CD4-positive, alpha-beta T cell treated with Interleukin-12 subunit alpha and Interleukin-12 subunit beta, for 1 hour (primary cell): ENCODE data around the gene SLX9.

Experiments
- DNase-seq: peaks from one replicate; pipeline ENCODE4 v3.0.0-alpha.2; 2020

The SLX9 gene

DNA sequence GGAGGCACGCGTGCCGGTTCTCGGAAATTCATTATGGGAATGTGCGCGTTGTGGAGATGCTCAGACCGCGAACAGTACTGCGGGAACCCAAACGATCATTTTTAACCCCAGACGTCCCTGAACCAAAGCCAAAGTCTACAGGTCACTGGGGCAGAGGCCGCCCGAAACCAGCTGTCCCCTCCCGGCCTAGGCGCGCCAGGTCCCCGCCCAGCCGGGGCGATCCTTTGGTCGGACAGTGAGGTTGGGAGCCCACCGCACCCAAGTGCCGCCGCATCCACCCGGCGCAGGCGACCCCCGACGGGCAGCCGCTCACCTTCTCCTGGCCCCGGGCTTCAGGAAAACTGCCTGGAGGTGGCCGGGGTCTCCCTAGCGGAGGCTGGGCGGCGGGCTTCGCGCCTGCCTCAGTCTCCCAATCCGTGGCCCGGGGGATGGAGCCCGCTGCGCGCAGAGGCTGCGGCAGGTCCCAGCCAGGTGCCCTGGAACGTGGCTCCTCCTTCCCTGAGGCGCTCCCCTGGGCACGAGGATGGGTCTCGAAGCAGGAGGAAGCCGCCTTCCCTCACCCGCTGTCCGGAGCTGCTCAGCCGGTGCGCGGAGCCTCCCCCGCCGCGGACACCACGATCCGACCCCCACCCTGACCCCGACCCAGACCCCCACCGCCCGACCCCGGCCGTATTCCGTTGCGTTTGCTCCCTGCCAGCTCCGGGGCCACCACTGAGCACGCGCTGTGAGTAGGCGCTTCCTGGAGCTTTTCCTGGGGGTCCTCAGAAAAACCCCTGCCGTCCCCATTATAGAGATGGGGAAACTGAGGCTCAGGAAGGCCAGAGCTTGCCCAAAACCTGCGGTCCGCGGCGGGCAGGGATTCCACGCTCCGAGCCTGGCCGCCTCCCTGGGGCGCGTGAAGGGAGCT lies 8.1 kb upstream of the SLX9 start:
- no peak for DNase-seq

DNA sequence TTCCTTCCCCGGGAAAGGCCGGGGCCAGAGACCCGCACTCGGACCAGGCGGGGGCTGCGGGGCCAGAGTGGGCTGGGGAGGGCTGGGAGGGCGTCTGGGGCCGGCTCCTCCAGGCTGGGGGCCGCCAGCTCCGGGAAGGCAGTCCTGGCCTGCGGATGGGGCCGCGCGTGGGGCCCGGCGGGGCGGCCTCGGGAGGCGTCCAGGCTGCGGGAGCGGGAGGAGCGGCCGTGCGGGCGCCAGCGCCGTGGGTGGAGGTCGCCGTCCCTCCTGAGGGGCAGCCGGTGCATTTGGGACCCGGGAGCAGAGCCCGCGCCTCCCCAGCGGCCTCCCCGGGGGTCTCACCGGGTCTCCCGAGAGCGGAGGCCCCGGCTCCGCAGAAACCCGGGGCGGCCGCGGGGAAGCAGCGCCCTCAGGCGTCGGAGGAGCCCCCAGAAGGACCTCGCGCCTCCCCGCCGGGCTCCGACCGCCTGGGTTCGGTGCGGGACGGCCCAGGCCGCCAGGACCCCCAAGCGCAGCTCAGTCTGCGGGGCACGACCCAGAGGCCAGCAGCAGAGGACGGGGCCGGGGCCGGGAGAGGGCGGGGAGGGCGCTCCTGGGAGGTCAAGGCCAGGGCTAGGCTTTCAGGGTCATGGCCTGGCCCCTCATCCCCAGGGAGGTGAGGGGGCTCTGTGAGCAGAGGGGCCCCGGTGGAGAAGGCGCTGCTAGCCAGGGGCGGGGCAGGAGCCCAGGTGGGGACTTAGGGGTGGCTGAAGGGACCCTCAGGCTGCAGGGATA lies 7.2 kb upstream of the SLX9 start:
- peak; percentile 75 for DNase-seq

DNA sequence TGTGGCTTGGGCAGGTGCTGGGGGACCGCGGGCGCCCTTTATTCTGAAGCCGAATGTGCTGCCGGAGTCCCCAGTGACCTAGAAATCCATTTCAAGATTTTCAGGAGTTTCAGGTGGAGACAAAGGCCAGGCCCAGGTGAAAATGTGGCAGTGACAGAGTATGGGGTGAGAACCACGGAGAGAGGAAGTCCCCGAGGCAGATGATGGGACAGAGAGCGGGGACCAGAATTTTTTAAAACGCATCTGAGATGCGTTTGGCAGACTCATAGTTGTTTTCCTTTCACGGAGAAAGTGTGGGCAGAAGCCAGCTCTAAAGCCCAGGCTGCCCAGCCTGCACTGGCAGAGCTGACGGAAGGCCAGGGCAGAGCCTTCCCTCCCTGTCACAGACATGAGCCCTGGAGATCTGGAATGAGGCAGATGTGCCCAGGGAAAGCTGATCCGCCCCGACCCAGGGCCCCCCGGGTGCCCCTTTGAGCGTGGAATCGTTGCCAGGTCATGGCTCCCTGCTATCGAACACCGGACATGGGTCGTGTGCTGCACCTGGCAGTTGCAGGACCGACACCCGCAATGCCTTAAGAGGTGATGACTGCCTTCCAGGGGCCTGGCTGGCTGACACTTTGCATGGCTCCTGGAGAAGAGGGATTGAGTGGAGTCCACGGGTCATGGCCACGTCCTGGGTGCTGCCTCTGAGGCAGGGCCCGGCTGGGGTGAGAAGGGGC lies 6.5 kb upstream of the SLX9 start:
- DNase-seq = no peak

DNA sequence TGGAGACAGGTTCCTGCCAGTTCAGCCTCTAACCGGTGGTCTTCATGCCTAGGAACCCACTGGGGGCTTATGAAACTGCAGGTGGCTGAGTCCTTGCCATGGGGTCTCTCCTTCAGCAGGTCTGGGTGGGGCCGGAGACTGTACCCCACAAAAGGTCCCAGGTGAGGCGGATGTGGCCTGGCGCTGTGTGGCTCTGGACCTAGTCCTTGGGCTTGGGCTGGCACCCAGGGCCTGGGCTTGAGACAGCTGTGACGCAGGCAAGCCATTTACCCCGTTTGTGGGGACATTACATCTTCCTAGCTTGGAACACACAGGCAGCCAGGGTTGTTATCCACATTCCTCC lies 5.9 kb upstream of the SLX9 start:
- no peak for DNase-seq

DNA sequence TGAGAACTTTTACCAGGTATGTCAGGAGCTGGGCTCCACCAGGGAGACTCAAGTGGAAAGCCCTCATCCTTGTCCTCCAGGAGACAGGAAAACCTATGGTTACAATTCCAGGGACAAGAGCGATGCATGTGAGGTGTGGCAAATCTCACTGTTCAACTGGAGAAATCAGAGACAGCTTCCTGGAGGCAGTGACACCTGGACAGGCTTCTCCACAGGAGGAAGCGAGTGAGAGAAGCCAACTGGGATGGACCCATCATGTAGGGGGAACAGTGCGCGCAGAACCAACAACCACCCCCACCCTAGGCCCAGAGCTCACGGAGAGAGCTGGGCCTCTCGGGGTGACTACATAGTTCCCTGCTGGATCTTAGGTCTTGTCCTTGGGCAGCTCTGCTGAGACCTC lies 5.6 kb upstream of the SLX9 start:
- no peak for DNase-seq

DNA sequence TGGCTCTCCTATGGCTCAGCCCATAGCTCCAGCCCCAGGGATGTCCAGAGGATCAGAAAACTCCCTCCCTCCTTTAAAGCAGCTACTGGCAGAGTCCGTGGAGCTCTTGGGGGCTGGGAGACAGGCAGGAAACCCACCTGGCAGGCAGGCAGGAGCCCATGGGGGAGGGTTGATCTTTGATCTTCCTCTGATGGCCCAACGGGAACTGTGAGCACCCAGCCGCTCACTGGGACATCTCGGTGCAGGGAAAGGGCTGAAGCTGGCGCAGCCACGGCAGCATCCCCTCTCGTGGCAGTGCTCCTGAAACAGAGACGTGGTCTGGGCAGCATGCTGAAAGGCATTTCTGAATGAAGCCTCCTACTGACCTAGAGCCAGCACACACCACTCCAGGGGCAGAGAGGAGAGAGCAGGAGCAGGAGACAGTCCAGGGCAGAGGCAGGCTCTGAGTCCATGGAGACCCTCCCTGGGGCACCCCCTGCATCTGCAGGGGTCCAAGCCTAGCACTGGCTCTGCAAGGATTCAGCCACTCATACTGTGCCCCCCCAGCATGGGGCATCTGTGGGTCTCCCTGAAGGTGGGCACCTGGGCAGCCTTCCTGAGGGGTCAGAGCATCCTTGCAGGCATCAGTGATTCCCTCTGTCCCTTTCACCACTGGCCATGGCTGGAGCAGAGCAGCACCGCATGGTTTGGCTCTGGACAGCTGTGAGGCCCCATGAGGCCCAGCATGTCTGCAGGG lies 4.9 kb upstream of the SLX9 start:
- DNase-seq = no peak

DNA sequence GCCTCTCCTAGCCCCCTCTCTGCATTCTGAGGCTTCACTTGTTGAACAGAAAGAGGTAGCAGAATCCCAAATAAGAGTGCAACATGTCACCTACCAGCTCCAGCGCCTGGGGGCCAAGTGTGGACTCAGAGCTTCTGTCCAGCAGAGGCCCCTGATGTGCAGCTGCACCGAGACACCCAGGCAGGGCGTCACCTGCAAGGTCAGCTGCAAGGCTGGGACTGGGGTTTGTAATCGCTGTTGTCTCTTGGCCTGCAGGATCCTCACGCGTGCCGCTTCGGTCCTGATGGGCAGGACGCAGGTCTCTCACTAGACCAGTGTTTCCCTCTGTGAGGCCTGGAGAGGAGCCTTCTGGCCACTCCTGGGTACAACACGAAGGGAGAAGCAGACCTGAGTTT lies 4.3 kb upstream of the SLX9 start:
- no peak for DNase-seq

DNA sequence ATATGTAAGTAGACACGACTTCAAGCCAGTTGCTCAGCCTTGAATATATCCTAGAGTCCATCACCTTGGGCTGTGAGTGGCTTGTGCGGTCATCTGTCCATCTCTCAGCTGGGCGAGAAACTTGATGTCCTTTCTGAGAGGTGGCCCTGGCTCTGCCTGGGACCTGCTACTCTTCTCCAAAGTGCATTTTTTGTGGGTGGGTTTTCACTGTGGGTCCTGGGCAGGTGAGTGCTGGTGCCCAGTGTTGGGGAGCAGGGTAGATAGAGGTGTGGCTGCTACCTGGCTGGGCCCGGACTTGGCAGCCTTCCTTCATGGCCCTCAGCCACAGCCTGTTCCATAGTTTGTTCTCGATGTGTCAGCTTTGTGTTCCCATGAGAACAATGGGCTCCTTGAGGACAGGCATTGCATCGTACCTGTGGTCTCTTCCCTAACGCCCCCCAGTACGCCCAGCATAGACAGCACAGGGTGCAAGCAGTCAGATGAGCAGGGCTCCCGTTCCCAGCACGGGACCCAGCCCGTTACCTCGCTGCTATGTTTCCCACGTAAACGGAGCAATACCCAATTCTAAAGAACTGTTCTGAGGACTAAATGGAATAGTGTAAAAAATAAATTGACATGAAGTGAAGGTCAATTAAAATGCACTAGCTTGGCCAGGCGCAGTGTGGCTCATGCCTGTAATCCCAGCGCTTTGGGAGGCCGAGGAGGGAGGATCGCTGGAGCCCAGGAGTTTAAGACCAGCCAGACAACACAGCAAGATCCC lies 877 bp upstream of the SLX9 start:
- no peak for DNase-seq

DNA sequence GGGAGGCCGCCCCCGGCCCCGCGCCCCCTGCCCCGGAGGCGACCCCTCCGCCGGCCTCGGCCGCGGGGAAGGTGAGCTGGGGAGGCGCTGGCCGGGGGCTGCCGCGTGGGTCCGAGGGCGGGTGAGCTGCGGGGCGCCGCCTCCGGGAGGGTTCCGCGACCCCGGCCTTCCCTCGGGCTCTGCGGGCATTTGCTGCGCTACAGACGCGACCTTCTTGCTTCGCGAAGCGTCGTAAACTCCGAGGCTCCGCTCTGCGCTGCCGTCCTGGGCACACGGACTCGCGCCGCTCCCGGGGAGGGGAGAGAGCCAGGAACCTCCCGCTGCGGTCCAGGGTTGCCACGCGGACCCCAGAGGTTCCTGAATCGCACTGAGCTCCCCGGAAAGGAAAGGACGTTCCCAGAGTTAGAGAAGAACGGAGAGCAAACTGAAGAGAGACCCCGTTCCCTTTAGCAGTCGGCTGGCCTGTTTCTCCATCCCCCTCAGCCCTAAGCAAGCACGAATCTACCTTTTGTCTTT lies 345 bp downstream of the SLX9 start:
- DNase-seq = no peak

DNA sequence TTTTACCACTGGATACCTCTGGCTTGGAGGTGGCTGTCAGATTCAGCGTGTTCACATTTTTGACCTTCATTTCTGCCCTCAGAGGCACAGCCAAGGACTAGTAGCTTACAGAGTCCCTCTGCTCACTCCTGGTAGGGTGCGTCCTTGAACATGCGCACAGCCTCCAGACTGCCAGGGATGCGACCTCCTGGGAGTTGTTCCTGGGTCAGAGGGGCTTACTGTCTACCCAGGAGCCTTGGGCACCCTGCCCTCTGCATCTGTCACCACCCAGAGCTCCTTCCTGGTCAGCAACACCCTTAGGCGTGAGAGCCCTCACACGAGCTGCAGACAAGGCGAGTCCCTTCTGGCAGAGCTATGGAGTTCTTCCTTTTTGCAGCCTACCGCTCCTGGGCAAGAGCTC lies 1.7 kb downstream of the SLX9 start:
- no peak for DNase-seq

DNA sequence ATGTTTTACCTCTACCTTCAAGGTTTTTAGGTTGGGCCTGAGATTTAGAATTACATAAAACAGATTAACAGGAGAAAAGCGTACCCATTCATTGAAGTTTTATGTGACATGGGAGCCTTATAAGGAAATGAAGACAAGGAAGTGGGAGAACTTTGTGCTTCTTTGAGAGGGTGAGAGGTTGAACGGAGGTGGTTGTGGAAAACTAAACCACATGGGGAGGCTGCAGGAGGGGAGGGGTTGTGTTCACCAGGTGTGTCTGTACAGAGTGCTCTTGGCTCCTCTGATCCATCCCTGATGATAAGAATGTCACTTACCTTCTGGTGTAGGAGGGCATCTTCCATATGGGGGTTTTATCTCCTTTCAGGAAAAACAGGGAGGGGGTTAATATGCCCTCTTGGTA lies 2.7 kb downstream of the SLX9 start:
- DNase-seq = no peak

DNA sequence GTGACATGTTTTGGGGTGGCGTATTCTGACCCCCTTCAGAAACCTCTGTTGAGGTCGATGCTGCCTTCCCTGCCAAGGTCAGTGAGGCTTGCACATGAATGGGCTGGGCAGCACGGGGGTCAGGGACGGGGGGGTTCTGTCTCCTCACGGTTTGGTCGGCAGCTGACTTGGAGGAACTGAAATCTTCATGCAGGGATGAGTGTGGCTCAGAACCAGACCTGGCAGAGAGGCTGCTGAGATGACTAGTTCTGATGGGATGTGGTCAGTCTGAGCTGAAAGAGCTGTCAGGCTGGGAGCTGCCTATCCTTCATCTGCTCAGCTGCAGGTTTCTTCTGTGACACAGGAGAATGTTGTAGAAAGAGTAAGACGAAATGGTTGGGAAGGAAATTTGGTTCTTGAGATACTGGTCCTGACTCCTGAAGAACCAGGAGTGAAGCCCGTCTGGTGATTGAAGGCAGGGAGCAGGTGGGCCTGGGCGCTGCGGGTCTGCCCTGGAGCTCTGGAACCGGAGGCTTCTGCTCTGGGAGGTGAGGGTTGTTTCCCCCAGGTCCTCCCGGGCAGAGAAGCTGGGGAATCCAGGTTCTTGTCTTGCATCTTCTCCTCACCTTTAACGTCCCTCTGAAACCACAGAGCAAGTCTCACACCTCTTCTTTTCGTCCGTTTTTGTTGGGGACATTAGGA lies 3.3 kb downstream of the SLX9 start:
- no peak for DNase-seq

DNA sequence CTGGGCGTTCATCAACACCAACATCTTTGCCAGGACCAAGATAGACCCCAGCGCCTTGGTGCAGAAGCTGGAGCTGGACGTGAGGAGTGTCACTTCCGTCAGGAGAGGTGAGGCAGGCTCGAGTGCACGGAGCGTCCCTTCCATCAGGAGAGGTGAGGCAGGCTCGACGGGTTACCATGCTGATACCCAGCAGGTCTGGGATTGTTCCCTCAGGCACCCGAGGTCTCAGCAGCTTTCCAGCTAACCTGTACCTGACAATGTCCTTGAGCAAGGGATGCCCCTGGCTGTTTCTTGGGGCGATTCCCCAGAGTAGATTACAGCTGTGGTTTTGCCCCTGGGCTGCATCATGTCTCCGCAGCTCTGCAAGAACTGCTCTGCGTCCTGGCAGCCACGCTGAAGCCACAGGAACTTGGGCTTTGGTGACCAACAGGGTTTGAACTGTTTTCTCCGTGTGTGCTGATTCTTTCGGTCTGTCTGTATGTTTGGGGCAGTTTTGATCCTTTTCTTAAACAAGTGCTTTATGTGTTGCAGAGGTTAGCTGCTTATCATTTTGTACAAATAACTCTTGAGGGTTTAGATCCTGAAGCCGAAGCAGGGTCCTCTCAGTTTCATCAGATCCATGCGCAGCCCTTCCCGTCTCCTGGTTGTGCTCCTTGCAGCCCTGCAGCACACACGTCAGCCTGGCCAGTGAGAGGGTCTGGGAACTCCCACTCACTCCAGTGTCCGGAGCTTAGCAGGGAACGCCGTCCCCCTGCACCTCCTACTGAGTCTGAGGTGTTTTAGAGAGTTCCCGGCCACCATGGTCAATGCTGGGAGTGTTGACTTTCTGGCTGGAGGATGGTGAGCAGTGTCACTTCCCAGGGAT lies 4.1 kb downstream of the SLX9 start:
- DNase-seq = no peak

DNA sequence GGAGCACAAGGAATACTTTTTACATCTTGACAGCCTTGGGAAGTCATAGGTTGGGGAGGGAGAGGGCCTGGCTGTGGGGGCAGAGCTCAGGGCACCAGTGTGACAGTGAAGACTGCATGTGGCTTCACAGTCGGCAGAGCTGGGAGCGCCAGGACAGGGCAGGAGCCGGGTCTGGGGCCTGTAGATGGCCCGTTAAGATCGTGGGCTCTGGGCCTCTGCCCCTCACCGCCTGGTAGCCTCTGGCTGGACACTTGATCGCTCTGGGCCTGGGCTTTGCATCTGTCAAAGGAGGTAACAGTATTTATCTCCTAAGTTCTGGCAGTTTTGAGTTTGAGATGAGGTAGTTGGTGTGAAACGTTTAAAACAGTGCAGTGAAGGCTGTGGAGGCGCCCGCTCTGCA lies 4.8 kb downstream of the SLX9 start:
- DNase-seq = no peak

DNA sequence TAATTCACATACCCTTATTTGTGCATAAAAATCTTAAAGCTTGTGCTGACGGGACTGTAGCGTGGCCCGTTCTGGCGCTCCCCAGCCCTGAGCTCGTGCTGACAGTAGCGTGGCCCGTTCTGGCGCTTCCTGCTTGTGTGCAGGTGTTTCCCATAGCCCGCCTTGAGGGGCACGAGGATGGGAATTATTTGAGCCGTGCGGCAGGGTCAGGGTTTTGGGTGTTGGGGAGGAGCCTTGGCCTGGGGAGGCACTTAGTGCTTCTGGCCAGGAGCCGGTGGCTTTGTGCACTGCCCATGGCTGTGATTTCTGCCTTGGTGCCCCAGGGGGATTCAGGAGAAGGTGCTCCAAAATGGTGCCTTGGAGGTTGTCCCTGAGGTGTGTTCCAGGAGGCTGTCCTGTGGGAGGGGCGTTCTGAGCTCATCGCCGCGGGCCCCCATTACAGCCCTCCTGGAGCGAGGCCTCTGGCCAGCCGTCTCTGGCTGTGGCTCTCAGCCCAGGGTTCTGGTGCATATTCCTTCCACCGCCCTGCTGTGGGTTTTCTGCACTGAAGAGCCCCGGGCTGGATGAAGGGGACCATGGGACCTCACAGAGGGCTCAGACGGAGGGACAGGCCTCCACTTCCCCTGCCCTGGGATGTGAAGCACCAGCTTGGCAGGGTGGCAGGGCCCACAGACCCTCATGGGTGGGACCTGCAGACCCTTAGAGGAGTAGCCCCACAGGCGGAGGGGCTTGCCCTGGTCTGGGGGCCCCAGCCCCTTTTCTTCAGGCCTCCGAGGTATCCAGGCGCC lies 6.6 kb downstream of the SLX9 start:
- DNase-seq = no peak

DNA sequence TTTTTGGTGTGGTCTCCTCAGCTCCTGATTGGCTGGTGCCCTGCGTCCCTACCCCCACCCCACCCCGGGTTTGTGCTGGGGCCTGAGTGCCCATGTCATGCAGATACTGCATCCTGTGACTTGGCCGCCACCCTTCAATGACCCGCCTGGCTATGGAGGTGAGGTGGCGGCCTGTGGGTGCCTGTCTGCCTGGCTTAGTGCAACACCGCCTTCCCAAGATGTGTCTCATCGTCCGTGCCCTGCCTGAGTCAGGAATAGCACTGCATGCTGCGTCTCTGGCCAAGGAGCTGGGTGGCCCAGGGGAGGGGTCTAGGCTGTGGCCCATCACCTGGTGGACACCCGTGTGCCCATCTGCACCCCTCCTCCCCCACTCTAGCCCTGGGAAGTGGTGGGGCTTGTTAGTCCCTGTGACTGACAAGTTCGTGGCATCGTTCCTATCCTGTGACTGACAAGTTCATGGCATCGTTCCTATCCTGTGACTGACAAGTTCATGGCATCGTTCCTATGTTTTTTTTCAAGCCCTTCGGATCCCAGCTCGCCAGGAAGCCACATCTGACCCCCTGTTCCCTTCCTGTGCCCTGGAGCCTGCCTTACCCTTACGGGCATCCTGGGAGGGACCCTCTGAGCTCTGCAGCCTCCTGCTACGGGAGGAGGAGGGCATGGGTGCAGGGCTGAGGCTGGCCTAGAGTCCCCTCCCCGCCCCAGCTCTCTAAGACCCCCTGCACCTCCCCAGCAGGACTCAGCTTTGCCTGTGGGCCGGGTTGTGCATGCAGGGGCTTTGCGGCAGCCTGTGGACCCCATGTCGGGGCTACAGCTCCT lies 7.5 kb downstream of the SLX9 start:
- DNase-seq = no peak

DNA sequence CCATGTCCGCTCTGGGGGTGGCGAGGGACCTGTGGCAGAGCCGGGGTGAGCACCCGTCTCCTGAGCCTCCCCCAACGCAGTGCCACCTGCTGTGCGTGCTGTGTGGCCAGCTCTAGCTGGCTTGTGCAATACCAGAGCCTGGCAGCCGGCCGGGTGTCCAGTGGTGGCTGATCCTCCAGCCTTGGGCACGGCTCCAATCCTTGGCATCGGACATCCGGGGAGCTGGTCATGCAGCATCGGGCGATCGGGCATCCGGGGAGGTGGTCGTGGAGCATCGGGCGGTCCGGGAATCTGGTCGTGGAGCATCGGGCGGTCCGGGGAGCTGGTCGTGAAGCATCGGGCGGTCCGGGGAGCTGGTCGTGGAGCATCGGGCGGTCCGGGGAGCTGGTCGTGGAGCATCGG lies 8.1 kb downstream of the SLX9 start:
- DNase-seq = no peak

DNA sequence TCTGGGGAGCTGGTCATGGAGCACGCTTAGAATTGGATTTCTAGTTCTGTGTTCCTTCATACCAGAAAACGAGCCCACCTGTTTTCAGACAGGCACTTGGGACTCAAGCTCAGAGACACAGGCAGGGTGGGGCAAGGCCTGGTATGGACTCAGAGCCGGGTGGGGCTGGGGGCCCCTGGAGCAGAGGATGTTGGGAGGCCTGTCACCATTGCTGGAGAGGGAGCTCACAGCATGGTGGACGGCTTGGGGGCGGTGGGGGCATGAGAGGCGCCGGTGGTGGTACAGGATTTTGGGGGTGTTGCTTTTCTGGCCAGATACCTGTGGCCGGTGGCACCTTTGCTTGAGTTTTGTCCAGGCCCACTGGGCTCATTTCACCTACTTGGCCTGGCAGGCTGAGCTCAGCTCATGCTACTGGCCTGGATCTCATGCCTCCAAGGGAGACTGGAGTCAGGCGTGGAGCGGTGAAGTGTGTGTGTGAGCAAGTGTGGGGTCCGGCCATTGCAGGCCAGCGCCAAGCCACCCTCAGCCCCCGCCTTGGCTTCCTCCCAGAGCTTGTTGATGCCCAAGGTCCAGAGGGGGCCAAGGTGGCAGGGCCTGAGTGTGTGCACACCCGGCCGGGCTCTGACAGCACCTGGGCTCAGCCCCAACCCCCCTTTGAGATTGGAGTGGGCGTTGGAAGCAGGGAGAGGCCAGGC lies 8.7 kb downstream of the SLX9 start:
- no peak for DNase-seq
